Measurements from ENCODE around the gene CT45A5.
A peak's percentile ranks its signal among the peaks of the same experiment; 100 is the strongest.
"Not testable (repeated sequence)": the region's sequence is repeated elsewhere in the genome, so short reads cannot be mapped to it uniquely, and the experiment has no call there.

The CT45A5 gene

GRCh38 chrX:135785403-135785802 lies at the start of gene CT45A5:
Gene CT45A5, minus strand, starts transcription at chrX:135785503. Its CDS starts 3,774 bp downstream, at chrX:135781729.
- not testable (repeated sequence) for DNase-seq

GRCh38 chrX:135819912-135820311 lies 34.6 kb upstream of the CT45A5 start, which contains the start of gene CT45A2:
Gene CT45A2, minus strand, starts transcription at chrX:135820012. Its CDS starts 3,747 bp downstream, at chrX:135816265.
- DNase-seq, result not testable (repeated sequence)

- not testable (repeated sequence) for DNase-seq
Measured at GRCh38 chrX:135802687-135803086, 17.4 kb upstream of the CT45A5 start, which contains the start of gene CT45A6. Gene CT45A6, minus strand, starts transcription at chrX:135802787. Its CDS starts 3,794 bp downstream, at chrX:135798993.

- DNase-seq, result not testable (repeated sequence)
Measured at GRCh38 chrX:135768091-135768490, 17.2 kb downstream of the CT45A5 start, which contains the start of gene CT45A3. Gene CT45A3, minus strand, starts transcription at chrX:135768191. Its CDS starts 3,747 bp downstream, at chrX:135764444.

- not testable (repeated sequence) for DNase-seq
Measured at GRCh38 chrX:135744739-135745138, 40.6 kb downstream of the CT45A5 start.

- no peak for DNase-seq
Measured at GRCh38 chrX:135741192-135741715, 44.0 kb downstream of the CT45A5 start.

- DNase-seq, result peak; percentile 8
Measured at GRCh38 chrX:135740681-135741149, 44.6 kb downstream of the CT45A5 start.

GRCh38 chrX:135737366-135738071 lies 47.8 kb downstream of the CT45A5 start:
- DNase-seq, result peak; percentile 0

GRCh38 chrX:135734666-135735065 lies 50.6 kb downstream of the CT45A5 start:
- not testable (repeated sequence) for DNase-seq

All from fibroblast of skin of right quadriceps (primary cell).